Stomach smooth muscle (tissue), 2 donors: ENCODE results near the gene HIF1A.
"Not testable (repeated sequence)": the region's sequence is repeated elsewhere in the genome, so short reads cannot be mapped to it uniquely, and the experiment has no call there.

Source experiments
- H3K27ac ChIP-seq: one replicate; pipeline ENCODE4 v1.7.0; 2013; ENCODE audit warnings: mild to moderate bottlenecking, low read length, inconsistent platforms
- H3K27me3 ChIP-seq, 2 donors: one replicate each; pipeline ENCODE4 v1.7.0; 2013; ENCODE audit warnings: low read length in 2 of 2; ENCODE audit not compliant: insufficient read depth in 2 of 2, control insufficient read depth in 1 of 2
- H3K36me3 ChIP-seq, 2 donors: one replicate each; pipeline ENCODE4 v1.7.0; 2013; ENCODE audit warnings: low read length in 2 of 2; ENCODE audit not compliant: control insufficient read depth in 2 of 2, insufficient read depth in 2 of 2
- H3K4me1 ChIP-seq: one replicate; pipeline ENCODE4 v1.7.0; 2013; ENCODE audit warnings: low read length; ENCODE audit not compliant: control insufficient read depth, insufficient read depth
- H3K4me3 ChIP-seq, 2 donors: one replicate each; pipeline ENCODE4 v1.7.0; 2013; ENCODE audit warnings: low read length in 2 of 2
- H3K9ac ChIP-seq, 2 donors: one replicate each; pipeline ENCODE4 v1.7.0; 2013; ENCODE audit warnings: low read length in 2 of 2, mild to moderate bottlenecking in 1 of 2
- H3K9me3 ChIP-seq, 2 donors: one replicate each; pipeline ENCODE4 v1.7.0; 2013; ENCODE audit warnings: low read length in 2 of 2; ENCODE audit not compliant: control insufficient read depth in 2 of 2
- donor health status: healthy.
- donor health status: Pancreatic carcinoma.

Gene HIF1A

GRCh38 chr14:61726778-61727658 is 31.7 kb downstream of the HIF1A start:
- H3K4me3 ChIP-seq: no peak overlapping the region
- H3K4me1 ChIP-seq: no peaks in the 10 kb centered on the region
- peaks cover 7 to 24% of the 10 kb centered on the region in 2 donors for H3K36me3 ChIP-seq
- no peaks in the 10 kb centered on the region for H3K9me3 ChIP-seq
- no peak overlapping the region for H3K27ac ChIP-seq
- no peaks in the 10 kb centered on the region for H3K27me3 ChIP-seq
- H3K9ac ChIP-seq: no peak overlapping the region

GRCh38 chr14:61730756-61731373 is 35.6 kb downstream of the HIF1A start:
- Histone ChIP-seq H3K4me3 (no peak overlapping the region), H3K36me3 (peaks cover 17 to 25% of the 10 kb centered on the region in 2 donors), H3K27me3 (no peaks in the 10 kb centered on the region), H3K9me3 (no peaks in the 10 kb centered on the region), H3K9ac (no peak overlapping the region), H3K27ac (no peak overlapping the region), H3K4me1 (no peaks in the 10 kb centered on the region)

GRCh38 chr14:61733972-61734371 is 38.7 kb downstream of the HIF1A start:
- Histone ChIP-seq H3K36me3 (peaks cover 22 to 30% of the 10 kb centered on the region in 2 donors), H3K4me3 (no peak overlapping the region), H3K27me3 (no peaks in the 10 kb centered on the region), H3K27ac (no peak overlapping the region), H3K4me1 (no peaks in the 10 kb centered on the region), H3K9ac (no peak overlapping the region), H3K9me3 (no peaks in the 10 kb centered on the region)

GRCh38 chr14:61736751-61737150 is 41.4 kb downstream of the HIF1A start:
- Histone ChIP-seq H3K27me3 (no peaks in the 10 kb centered on the region), H3K9me3 (no peaks in the 10 kb centered on the region), H3K4me3 (no peak overlapping the region), H3K4me1 (no peaks in the 10 kb centered on the region), H3K36me3 (peaks cover 30 to 34% of the 10 kb centered on the region in 2 donors), H3K9ac (no peak overlapping the region), H3K27ac (no peak overlapping the region)

- Histone ChIP-seq H3K9ac (no peak overlapping the region), H3K4me1 (no peaks in the 10 kb centered on the region), H3K4me3 (no peak overlapping the region), H3K9me3 (no peaks in the 10 kb centered on the region), H3K36me3 (peaks cover 34 to 39% of the 10 kb centered on the region in 2 donors), H3K27me3 (no peaks in the 10 kb centered on the region), H3K27ac (no peak overlapping the region)
Measured at GRCh38 chr14:61737915-61738314, 42.6 kb downstream of the HIF1A start.

- H3K4me3 ChIP-seq: no peak overlapping the region
- H3K27me3 ChIP-seq: no peaks in the 10 kb centered on the region
- no peaks in the 10 kb centered on the region for H3K4me1 ChIP-seq
- H3K9ac ChIP-seq: no peak overlapping the region
- no peak overlapping the region for H3K27ac ChIP-seq
- no peaks in the 10 kb centered on the region for H3K9me3 ChIP-seq
- H3K36me3 ChIP-seq: peaks cover 34 to 39% of the 10 kb centered on the region in 2 donors
Measured at GRCh38 chr14:61739133-61739532, 43.8 kb downstream of the HIF1A start.

- H3K27me3 ChIP-seq: no peaks in the 10 kb centered on the region
- H3K36me3 ChIP-seq: peaks cover 29 to 34% of the 10 kb centered on the region in 2 donors
- H3K9ac ChIP-seq: no peak overlapping the region
- H3K4me3 ChIP-seq: no peak overlapping the region
- no peaks in the 10 kb centered on the region for H3K4me1 ChIP-seq
- H3K9me3 ChIP-seq: no peaks in the 10 kb centered on the region
- no peak overlapping the region for H3K27ac ChIP-seq
Measured at GRCh38 chr14:61742371-61742770, 47.1 kb downstream of the HIF1A start.

GRCh38 chr14:61744238-61744637 is 48.9 kb downstream of the HIF1A start:
- H3K27me3 ChIP-seq: no peaks in the 10 kb centered on the region
- H3K36me3 ChIP-seq: peaks cover 19 to 23% of the 10 kb centered on the region in 2 donors
- no peak overlapping the region for H3K4me3 ChIP-seq
- no peak overlapping the region for H3K27ac ChIP-seq
- no peaks in the 10 kb centered on the region for H3K4me1 ChIP-seq
- no peak overlapping the region for H3K9ac ChIP-seq
- no peaks in the 10 kb centered on the region for H3K9me3 ChIP-seq

GRCh38 chr14:61746346-61746745 is 51.0 kb downstream of the HIF1A start:
- not testable (repeated sequence) for H3K27me3 ChIP-seq, H3K4me3 ChIP-seq, H3K9ac ChIP-seq, H3K9me3 ChIP-seq, H3K27ac ChIP-seq, H3K4me1 ChIP-seq
- H3K36me3 ChIP-seq: peaks cover 14 to 15% of the 10 kb centered on the region in 2 donors

- Histone ChIP-seq H3K27me3 (no peaks in the 10 kb centered on the region), H3K36me3 (peaks cover 11 to 15% of the 10 kb centered on the region in 2 donors), H3K27ac (no peak overlapping the region), H3K4me3 (no peak overlapping the region), H3K9ac (no peak overlapping the region), H3K9me3 (no peaks in the 10 kb centered on the region), H3K4me1 (no peaks in the 10 kb centered on the region)
Measured at GRCh38 chr14:61746881-61747280, 51.6 kb downstream of the HIF1A start.

GRCh38 chr14:61747342-61747741 is 52.0 kb downstream of the HIF1A start:
- H3K27me3 ChIP-seq: no peaks in the 10 kb centered on the region
- H3K36me3 ChIP-seq: peaks cover 10 to 13% of the 10 kb centered on the region in 2 donors
- H3K9me3 ChIP-seq: no peaks in the 10 kb centered on the region
- H3K27ac ChIP-seq: no peak overlapping the region
- H3K4me3 ChIP-seq: no peak overlapping the region
- no peaks in the 10 kb centered on the region for H3K4me1 ChIP-seq
- no peak overlapping the region for H3K9ac ChIP-seq
